GM21529 (cell line): ENCODE measurements around the gene EVL.

Experiments
- ATAC-seq: cut with Tn5 transposase; IDR thresholded peaks from one replicate; pipeline ENCODE4 v1.9.1; 2021; ENCODE audit not compliant: unreplicated experiment

The EVL gene

DNA sequence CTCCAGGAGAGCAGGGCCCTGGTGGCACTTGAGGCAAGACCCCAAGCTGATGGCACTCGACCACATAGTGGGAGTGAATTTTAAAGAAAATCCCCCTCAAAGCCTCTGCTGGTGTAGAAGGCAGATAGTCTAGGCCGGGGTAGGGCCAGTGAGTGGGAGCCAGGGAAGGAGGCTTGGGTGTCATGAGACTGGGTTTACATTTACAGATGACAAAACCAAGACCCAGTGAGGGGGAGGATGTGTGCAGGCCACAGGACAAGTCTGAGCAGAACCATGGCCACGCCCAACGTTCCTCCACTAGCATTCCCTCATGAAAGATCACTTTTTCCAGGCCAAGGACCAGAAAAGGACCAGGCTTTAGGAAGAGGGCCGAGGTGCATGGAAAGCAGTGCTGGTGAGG is 42.0 kb downstream of the EVL start:
- no peak for ATAC-seq

DNA sequence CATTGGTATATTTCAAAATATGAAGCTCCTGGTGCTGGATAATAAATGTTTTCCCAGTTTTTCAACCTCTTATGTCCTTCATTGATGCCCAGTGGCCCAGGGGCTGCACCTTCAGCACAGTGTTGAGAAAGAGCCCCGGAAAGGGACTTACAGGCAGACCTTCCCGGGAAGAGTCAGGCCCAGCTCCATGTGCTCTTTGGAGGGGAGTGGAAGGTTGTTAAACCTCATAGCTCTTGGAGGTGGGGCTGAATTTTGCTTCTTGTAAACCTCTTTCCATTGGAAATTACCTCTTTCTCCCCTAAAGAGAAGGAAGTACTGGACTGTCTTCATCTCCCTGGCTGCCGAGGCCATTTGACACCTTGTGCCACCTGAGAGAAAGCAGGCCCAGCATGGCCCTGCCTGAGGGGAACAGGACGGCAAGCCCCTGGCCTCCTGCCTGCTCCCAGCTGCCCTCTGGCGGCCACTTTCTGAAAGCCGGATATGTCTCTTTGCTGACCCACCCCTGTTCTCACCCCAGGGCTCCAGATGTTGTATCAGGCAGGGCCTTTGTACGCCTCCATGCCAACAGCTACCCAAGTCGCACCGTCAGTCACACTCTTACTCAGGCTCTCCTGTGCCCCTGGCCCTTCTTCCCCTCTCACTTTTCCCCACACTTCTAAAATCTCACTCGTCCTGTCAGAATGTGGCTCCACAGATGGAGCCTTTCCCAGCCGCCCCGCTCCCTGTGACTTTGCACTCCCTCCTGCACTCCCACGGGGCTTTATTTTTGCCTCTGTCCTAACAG is 43.0 kb downstream of the EVL start:
- ATAC-seq: peak; percentile 77

DNA sequence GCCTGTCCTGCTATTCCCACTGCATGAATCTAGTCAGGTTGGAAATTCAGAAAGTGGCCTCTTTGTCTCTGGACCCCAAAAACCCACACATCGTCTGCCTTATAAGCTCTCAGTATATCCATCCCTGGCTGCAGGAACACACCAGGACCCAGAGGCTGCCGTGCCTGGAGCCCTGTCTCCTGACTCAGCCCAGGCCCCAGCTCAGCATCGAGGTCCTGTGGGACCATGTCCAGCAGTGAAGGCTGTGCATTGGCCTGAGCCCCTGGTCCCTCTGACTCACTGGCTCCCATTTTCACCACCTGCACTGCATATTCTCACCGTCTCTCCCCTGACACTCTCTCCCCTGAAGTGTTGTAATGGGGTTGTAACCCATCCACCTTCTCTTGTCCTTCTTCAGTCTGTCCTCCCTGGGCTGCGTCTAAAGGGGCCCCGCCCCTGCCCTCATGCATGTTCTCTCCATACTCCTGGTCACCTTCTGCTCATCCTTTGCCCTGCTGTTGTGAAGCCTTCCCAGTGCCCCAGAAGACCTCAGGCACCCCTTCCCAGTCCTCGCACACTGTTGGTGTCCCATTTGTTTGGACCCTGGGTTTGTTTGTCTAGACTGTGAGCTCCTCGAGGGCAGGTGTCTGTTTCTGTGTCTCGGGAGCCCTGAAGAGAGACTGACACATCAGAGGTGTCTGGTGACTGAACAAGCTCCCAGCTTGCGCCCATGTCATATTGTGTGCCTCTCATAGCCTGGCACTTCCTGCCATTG is 43.8 kb downstream of the EVL start:
- ATAC-seq: no peak

DNA sequence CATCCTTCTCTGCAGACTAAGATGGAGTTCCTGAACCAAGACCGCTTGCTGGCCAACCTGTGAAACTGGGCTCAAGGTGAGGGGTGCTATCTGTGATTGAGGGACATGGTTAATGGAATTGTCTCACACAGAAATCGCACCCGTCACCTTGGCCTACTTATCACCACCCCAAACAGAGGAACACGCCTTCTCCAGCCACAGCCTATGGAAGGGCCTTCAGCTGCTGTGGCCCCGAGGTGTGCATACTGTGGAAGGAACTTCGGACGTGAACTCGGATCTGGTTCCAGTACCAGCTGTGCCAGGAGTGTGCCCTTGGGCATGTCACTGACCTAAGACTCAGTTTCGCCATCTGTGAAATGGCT is 44.4 kb downstream of the EVL start:
- no peak for ATAC-seq

GRCh38 chr14:100110816-100111215 is 45.6 kb downstream of the EVL start:
- no peak for ATAC-seq

- no peak for ATAC-seq
Observed at GRCh38 chr14:100111931-100112704, 46.9 kb downstream of the EVL start.

- ATAC-seq: no peak
Observed at GRCh38 chr14:100114109-100114765, 49.0 kb downstream of the EVL start.

DNA sequence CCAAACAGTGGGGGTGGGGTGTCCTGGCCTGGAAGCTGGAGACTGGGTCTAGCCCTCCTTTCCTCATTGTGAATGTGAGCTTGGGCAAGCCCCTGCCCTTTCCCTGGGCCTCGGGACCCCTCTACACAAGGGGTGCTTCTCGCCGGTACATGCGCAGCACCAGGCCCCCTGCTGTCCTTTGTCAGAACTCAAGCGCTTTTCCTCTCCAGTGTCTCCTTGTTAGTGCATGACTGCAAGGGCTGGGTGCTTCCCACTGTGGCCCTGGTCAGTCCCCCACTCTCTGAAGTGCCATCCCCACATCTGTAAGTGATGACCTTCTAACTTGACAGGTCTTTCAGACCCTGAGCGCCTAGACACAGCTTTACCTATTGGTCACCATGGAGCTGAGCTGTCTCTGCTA is 50.0 kb downstream of the EVL start:
- no peak for ATAC-seq

DNA sequence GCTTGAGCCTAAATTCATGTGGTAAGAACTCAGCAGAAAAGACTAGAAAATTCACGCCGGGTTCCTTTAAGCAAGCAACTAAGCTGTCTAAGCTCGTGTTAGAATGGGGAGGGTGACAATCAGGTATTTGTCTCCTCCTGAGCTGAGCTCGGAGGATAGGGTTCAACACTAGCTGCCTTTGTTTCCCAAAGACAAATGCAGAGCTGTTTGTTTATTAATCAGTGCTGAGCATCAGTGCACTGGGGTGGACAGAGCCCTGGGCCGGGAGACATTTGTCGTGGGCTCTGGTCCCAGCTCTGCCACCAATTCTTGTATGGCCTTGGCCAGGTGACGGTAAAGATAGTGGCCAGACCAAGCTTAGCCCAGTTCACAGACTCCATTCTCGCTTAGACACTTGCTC is 50.5 kb downstream of the EVL start:
- no peak for ATAC-seq

- no peak for ATAC-seq
Observed at GRCh38 chr14:100116134-100116533, 50.9 kb downstream of the EVL start.

DNA sequence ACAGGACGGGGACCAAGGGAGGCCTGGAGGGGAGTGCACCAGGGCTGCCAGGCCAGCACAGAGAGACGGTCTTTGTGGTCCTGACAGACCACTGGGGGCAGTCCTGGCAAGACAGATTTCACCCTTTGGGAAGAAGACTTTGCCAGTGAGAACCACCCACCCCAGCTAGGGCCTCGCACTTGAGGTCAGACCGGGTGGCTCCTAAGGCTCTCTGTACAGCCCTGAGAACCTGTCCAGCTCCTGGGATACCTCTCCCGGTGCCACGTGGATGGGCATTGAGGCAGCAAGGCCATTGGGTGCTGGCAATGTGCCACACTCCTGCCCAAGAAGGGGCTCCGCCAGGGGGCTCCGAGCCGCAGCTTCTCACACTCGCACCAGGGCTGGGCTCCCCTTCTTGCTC is 51.8 kb downstream of the EVL start:
- no peak for ATAC-seq

DNA sequence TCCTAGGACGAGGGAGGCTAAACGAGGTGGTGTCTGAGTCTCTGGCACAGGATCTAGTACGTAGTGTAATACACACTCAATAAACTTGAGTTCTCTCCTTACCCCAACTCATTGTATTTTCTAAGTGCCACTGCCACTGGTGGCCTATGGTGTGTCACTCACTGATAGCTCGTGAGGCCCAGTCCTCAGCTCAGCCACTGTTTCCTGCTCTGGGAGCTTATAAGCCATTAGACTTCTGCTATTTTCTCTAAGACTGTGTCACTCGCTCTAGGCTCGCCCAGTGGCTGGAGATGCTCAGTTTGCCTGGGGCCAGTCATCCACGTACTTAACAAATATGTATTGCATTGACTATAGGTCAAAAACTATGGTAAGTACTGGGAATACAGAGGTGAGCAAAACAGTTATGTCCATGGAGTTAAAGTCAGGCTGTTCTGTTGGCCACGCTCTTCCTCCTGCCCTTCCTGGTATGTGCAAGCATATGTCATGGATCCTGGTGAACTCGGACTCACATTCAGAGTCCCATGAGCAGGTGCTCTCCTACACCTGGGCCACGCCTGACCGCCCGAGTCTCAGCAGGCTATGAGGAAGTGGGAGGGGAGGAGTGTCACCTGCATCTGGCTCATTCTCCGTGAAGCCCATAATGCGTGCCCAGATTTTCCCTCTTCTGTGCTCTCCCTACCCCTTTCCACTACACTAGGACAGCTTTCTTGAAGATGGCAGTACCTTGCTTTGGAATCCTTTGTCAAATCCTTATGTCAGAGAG is 52.6 kb downstream of the EVL start:
- ATAC-seq: no peak

DNA sequence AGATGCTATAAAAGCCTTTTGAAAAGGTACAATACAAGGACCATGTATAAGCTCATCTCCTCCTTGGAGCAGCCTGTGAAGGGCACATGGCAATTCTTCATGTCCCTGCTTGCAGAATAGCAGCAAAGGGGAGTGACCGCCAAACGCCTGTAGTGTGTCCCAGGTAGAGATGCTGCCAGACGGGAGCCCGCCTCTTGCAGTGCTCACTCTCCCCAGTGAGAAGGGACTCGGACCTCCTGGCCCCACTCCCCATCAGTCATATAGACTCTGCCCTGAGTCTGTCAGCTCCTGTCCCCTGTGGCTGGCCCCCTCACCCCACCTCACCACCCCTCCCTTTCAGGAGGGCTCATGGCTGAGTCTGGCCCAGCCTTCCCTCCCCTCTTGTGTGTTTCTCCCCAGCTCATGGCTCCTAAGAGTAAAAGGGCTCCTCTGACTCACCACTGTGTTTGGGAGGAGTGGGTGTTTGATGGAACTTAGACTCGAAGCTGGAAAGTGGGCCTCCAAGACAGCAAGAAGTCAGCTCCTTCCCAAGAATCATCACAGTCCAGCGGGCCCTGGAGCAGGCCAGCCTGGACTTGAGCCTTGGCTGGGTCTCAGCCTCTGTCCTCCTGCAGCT is 53.3 kb downstream of the EVL start:
- ATAC-seq: no peak

DNA sequence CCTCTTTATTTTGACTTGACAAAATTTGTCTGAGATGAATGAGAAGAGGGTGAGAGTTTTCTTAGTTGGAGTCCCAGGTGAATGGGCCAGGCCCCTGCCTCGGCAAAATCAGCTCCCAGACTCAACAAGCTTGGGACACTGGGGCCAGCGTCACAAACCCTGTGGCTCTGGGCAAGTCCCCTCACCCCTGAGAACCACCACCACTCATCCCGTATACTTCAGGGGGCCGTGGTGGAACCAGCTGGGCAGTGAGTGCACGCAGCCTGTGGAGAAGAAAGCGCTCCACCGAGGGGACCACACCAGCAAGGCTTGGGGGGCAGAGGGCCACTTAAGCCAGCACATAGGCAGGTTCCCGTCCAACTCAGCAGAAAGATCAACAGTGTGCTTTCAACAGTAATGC is 54.0 kb downstream of the EVL start:
- ATAC-seq: no peak

GRCh38 chr14:100120522-100121269 is 55.5 kb downstream of the EVL start:
- no peak for ATAC-seq

- ATAC-seq: no peak
Observed at GRCh38 chr14:100121643-100122480, 56.6 kb downstream of the EVL start.

DNA sequence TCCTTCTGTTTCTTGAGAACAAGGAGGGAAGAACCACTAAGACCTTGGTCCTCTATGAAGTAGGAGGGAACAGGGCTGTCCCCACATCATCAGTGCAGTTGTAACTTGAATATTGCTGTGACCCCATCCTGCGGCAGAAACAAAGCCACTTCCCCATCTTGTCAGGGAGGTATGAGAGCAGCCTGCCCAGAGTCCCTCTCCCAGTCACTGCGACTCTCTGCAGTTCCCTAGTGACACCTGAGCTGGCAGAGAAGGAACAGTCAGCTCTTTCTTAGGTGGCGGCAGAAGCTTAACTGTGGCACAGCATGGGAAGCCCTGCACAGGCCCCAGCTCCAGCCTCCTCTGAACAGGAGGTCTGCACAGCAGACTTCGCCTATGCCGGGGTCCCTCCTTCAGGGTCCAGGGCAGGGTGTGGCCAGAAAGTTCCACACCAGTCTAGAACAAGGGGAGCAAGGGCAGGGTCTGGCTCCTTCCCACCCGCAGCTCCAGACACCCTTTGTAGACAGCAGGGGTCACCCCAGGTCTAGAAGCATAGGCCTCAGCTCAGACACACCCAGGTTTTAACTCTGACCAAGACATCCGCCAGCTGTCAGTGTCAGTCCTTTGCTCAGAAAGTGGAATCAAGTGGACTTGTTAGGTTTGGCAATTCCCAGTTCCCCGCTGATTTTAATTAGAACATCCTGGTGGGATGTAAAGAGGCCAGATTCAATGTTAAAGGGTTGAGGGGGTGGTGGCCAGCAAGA is 57.4 kb downstream of the EVL start:
- no peak for ATAC-seq

- ATAC-seq: no peak
Observed at GRCh38 chr14:100123618-100124017, 58.4 kb downstream of the EVL start.
